ENCODE data around the gene RNF180. TPM values are rescaled to one million over a fixed set of nuclear protein-coding genes. Genes with fewer than 3 reads are reported as not detected.

RNF180 gene
- total and polyA plus RNA-seq, 10 of the 15 experiments (the other 5 are each of a cell fraction or from before 2014, with no cell fraction given): 0.16 to 1.2 (median 0.73) TPM

DNA sequence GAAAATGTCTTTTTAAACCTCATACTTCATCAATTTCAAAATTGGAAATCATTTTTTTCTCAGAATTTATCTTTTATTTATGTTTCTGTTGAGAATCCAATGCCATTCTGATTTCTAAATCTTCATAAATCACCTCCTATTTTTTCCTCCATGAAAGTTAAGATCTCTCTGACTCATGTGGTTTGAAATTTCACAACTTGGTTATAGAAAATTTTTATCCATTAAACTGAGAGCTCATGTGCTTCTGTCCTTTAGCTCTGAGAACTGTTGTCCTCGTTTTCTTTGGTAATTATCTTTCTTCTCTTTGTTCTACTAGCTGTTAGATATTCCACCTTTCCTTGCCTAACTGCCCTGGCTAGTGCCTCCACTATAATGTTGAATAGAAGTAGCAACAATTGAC, 1.5 kb upstream of the RNF180 start:
- no peak for TF ChIP-seq RFX5 (IDR thresholded peaks at IDR 0.05; ENCODE audit: low read depth, low read length)
- TF ChIP-seq PAX8 (IDR thresholded peaks at IDR 0.05): no peak
- TF ChIP-seq ATF7 (IDR thresholded peaks at IDR 0.05; ENCODE audit: low read depth): no peak
- no peak for TF ChIP-seq POLR2AphosphoS5 (IDR thresholded peaks at IDR 0.05; ENCODE audit: low read length)
- no peak for TF ChIP-seq YY1 (IDR thresholded peaks at IDR 0.05; ENCODE audit: low read depth, low read length)
- no peak for TF ChIP-seq PRDM15 (CRISPR knock-in tag; IDR thresholded peaks at IDR 0.05)
- TF ChIP-seq MYC (IDR thresholded peaks at IDR 0.05; ENCODE audit: insufficient read depth, insufficient read length, insufficient replicate concordance, low read length, severe bottlenecking): no peak
- no peak for TF ChIP-seq MYB (IDR thresholded peaks at IDR 0.05; ENCODE audit: borderline replicate concordance, low read depth, low read length)
- TF ChIP-seq, protein P1, sequence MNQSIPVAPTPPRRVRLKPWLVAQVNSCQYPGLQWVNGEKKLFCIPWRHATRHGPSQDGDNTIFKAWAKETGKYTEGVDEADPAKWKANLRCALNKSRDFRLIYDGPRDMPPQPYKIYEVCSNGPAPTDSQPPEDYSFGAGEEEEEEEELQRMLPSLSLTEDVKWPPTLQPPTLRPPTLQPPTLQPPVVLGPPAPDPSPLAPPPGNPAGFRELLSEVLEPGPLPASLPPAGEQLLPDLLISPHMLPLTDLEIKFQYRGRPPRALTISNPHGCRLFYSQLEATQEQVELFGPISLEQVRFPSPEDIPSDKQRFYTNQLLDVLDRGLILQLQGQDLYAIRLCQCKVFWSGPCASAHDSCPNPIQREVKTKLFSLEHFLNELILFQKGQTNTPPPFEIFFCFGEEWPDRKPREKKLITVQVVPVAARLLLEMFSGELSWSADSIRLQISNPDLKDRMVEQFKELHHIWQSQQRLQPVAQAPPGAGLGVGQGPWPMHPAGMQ (IDR thresholded peaks at IDR 0.05; ENCODE audit: borderline replicate concordance): no peak
- TF ChIP-seq BMI1 (IDR thresholded peaks at IDR 0.05; ENCODE audit: borderline replicate concordance): no peak
- no peak for TF ChIP-seq TCF12 (IDR thresholded peaks at IDR 0.05; ENCODE audit: low read depth, low read length)
- TF ChIP-seq NFXL1 (IDR thresholded peaks at IDR 0.05; ENCODE audit: borderline replicate concordance): no peak
- H3K9me3 ChIP-seq (replicated peaks; ENCODE audit: control insufficient read depth, insufficient read depth, low read length): no peaks in the 10 kb centered on the region; the same call in 2 of the 3 replicates
- H3K4me3 ChIP-seq: no peak overlapping the region
- in situ Hi-C loops (cut with MboI): no loop called here
- FAIRE-seq (no peak), ATAC-seq (no peak), DNase-seq (ENCODE audit: low read depth, low spot score) (no peak)
- H3K27me3 ChIP-seq (replicated peaks in 1 of 2; ENCODE audit: control insufficient read depth in 2 of 2, insufficient read depth in 2 of 2, low read length in 1 of 2): peaks cover 0 to 13% of the 10 kb centered on the region in 2 experiments
- no peaks in the 10 kb centered on the region for H4K20me1 ChIP-seq (ENCODE audit: control insufficient read depth, insufficient read depth)
- no peak overlapping the region for H2AFZ ChIP-seq (ENCODE audit: control insufficient read depth, low read depth, low read length)
- no peaks in the 10 kb centered on the region for H3K36me3 ChIP-seq (ENCODE audit: control insufficient read depth in 2 of 2, insufficient read depth in 2 of 2, low read length in 1 of 2)
- H3K79me2 ChIP-seq (ENCODE audit: control insufficient read depth, insufficient read depth, low read length): no peaks in the 10 kb centered on the region
- intact Hi-C loops (cut with micrococcal nuclease; ENCODE audit: unreplicated experiment): no loop called here
- BruUV-seq (replicated peaks): TSS peak; percentile 42
- ChIA-PET CTCF (interaction anchor here (1.2 to 1.5 kb wide), 2 partner anchors 16 to 18 kb away, joined by 3 read pairs; no protein-coding TSS in a partner anchor), SMC1A (ENCODE audit: uncharacterized antibody, unreplicated experiment) (interaction anchor here (1.4 to 1.9 kb wide), 5 partner anchors 17 to 43 kb away, joined by 4 to 8 read pairs (median 7); no protein-coding TSS in a partner anchor), POLR2A (interaction anchor here (4.1 kb wide), 1 partner anchor 13 kb away, joined by 27 read pairs; no protein-coding TSS in a partner anchor), RAD21 (ENCODE audit: unreplicated experiment) (interaction anchor here (0.9 to 3.1 kb wide), 6 partner anchors 13 to 448 kb away, joined by 3 to 13 read pairs (median 4); no protein-coding TSS in a partner anchor)
- no peak overlapping the region for H3K9ac ChIP-seq (ENCODE audit: control insufficient read depth, insufficient read depth, low read length)
- no peak overlapping the region for H3K4me2 ChIP-seq (ENCODE audit: control insufficient read depth, insufficient read depth)
- WGBS (ENCODE audit: insufficient coverage, insufficient replicate concordance, low lambda C conversion rate, missing lambda C conversion rate): 0% methylated on average over 1 of the region's 1 CpG
- no peak overlapping the region for H3K27ac ChIP-seq (ENCODE audit: control insufficient read depth, insufficient read depth)
- H3K4me1 ChIP-seq (ENCODE audit: control insufficient read depth, insufficient read depth, low read length): no peaks in the 10 kb centered on the region
